GM21717 (cell line): ENCODE results near the gene DAPL1.
"Not testable (repeated sequence)": the region's sequence is repeated elsewhere in the genome, so short reads cannot be mapped to it uniquely, and the experiment has no call there.

Source experiments
- ATAC-seq: cut with Tn5 transposase; IDR thresholded peaks from one replicate; pipeline ENCODE4 v1.9.1; 2021; ENCODE audit warnings: mild to moderate bottlenecking, moderate library complexity; ENCODE audit not compliant: unreplicated experiment

Gene DAPL1

GRCh38 chr2:158817588-158817987 is 22.5 kb downstream of the DAPL1 start:
- ATAC-seq, result no peak

GRCh38 chr2:158818511-158818910 is 23.4 kb downstream of the DAPL1 start:
- ATAC-seq, result no peak

DNA sequence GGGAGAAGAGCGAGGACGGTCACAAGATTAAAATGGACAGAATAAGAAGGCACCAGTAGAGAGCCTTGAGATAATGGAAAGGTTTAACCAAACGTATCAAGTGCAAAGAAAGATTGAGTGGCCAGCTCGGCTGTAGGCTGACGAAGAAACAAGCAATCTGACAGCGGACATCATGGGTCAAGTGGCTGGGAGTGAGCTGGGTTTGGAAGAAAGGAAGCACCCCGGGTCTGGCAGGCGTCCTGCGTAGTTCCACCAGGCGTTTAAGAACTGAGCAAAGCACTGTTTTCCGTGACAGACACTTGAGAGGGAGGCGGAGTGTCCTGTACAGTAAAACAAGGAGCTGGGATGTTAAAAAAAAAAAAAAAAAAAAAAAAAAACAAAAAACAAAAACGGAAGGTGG is 27.1 kb downstream of the DAPL1 start:
- no peak for ATAC-seq

DNA sequence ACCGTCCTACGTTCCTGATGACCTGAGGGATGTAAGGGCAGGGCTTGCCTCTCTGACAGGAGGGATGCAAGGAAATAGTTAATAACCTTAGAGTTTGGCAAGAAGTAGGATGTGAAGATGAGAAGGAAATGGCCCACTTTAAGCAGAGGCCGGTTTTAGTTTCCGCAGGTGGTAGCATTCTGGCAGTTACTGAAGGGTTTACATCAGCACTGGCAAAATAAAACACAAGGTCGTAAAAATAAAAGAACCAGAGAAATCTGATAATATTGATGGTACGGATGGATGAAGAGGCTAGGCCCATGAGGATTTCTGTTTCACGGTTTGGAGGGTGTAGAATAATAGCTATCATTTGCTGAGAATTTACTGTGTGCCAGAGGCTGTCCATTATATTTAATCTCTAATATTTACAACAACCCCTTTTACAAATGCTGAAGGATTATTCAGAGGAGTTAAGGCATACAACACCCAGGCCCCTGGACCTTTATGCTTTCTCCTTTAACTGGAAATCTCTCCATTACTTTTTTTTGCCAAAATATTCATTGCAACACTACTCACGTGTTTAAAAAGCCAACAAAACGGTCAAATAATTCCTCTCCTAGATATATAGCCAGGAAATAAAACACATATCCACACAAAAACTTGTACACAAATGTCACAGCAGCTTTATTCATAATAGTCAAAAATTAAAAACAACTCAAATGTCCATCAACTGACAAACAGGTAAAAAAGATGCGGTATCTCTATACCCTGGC is 28.5 kb downstream of the DAPL1 start:
- no peak for ATAC-seq

DNA sequence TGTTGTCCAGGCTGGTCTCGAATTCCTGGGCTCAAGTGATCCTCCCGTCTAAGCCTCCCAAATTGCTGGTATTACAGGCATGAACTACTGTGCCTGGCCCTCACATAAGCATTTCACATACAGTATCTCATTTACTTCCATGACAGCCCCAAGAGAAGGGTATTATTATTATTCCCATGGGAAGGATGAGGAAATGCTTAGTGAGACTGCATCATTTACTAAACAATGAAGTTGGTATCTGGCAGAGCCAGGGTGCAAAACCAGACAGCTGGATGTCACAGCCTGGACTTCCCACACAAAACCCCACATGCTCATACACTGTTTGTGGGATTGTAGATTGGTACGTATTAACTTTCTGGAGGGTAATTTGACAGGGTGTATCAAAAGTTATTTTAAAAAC is 29.9 kb downstream of the DAPL1 start:
- ATAC-seq, result no peak

DNA sequence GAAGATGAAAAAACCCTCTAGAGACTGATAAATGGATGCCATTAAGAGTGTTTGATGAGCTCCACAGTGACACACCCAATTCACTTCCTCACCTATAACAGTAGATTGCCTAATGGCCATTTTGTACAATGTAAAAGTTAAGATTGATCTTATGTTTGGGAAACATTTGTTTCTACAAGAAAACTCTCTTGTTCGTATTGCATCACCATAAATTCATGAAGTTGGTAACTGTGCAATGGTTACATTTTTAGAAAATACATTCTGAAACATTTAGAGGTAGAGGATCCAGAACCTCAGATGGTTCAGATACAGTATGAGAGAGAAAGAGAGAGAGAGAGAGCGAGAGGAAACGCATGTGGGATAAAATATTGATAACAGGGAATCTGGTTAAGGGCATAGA is 31.8 kb downstream of the DAPL1 start:
- no peak for ATAC-seq

GRCh38 chr2:158828378-158829164 is 33.5 kb downstream of the DAPL1 start:
- no peak for ATAC-seq

DNA sequence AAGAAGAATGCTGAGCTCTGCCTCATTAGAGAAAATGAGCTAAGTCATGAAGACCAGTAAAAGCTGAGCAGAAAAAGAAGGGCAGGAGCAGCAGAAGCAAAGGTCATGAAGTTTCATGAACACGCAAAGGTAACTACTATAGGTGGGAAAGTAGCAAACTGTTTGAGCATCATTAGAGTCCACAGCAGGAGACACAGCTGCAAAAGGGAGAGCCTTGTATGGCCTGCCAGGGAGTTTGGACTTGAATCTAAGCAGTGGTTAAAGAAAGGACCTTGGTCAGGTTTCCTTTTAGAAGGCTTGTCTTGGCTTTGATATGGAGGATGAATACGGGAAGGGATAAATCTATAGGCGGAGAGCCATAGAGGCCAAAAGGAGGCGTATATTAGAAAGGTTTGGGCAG is 34.0 kb downstream of the DAPL1 start:
- ATAC-seq, result no peak

DNA sequence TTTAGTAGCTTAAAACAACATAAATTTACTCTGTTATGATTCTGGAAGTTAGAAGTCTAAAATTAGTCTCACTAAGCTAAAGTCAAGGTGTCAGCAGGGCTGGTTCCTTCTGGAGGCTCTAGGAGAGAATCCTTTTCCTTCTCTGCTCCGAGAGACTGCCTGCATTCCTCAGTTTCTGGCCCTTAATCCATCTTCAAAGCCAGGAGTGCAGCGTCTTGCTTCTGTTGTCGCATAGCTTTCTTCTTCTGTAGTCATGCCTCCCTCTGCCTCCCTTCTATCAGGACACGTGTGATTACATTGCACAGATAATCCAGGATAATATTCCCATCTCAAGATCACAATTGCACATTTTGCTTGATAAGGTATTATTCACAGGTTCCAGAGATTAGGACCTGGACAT is 35.1 kb downstream of the DAPL1 start:
- no peak for ATAC-seq

DNA sequence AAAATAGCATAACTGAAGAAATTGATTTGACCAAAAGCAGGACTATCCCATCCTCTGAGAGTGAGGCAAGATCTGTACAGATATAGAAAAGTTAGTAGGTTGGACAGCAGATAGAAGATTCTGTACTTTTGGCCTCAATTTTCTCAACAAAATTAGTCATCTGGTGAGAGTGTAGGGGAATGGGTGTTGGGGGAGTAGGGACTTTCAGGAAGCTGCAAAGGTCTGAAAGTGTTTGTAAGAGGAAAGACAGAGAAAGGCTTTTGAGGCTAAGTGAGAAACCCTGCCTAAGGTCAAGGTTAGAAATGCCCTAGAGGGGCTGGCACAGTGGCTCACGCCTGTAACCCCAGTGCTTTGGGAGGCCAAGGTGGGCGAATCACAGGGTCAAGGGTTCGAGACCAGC is 40.3 kb downstream of the DAPL1 start:
- no peak for ATAC-seq

GRCh38 chr2:158837645-158838044 is 42.5 kb downstream of the DAPL1 start:
- no peak for ATAC-seq

- ATAC-seq, result no peak
Measured at GRCh38 chr2:158841850-158842249, 46.7 kb downstream of the DAPL1 start.

GRCh38 chr2:158845444-158845843 is 50.3 kb downstream of the DAPL1 start:
- ATAC-seq, result no peak

- ATAC-seq, result no peak
Measured at GRCh38 chr2:158845859-158846258, 50.7 kb downstream of the DAPL1 start.

DNA sequence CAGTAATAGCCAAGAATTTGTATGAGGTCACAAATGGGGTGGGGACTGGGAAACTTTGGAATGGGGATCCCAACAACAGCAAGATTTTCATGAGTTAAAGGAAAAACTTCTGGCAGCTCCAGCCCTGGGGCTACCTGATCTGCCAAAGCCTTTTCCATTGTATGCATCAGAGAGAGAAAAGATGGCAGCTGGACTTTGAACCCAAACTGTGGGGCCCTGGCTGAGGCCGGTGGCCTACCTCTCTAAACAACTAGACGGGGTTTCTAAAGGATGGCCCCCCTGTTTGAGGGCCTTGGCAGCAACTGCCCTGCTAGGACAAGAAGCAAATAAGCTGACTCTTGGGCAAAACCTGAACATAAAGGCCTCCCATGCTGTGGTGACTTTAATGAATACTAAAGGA is 52.4 kb downstream of the DAPL1 start:
- ATAC-seq, result not testable (repeated sequence)

GRCh38 chr2:158848031-158848970 is 53.2 kb downstream of the DAPL1 start:
- ATAC-seq, result not testable (repeated sequence)

DNA sequence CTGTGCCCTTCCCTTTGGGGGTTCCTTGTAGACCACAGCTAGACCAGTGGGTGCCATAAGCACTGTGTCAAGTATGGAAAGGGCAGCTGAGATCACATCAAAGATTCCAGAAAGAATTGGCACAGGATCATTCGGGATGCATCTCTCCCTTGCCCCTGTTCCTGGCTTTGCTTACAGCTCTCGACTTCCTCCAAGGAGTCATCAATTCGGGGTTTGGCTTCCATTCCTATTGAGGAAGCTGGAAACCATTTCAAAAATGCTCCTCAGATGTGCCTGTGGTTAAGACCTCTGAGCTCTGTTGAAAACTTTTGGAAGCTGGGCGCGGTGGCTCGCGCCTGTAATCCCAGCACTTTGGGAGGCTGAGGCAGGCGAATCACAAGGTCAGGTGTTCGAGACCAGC is 65.1 kb downstream of the DAPL1 start:
- ATAC-seq, result not testable (repeated sequence)

DNA sequence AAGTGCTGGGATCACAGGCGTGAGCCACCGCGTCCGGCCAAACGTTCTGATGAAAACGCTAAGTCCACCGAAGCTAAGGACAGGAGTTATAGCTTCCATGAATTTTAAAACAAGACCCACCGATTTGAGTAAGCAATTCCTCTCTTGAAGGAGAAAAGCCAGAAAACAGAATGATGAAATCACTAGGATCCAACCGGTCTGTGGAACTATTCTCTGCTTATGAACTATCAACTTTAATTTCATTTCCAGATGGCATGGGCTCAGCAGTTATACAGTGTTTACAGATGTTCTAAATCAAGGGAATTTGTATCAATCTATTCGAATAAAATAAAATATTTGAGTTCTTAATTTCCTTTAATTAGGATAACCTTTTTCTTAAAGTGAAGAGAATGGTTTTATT is 66.5 kb downstream of the DAPL1 start:
- not testable (repeated sequence) for ATAC-seq

GRCh38 chr2:158865469-158865868 is 70.4 kb downstream of the DAPL1 start:
- not testable (repeated sequence) for ATAC-seq
